Ammon's horn (tissue), 1 donor: ENCODE measurements around the gene SURF2.
"Not testable (repeated sequence)": the region's sequence is repeated elsewhere in the genome, so short reads cannot be mapped to it uniquely, and the experiment has no call there.

Experiments
- DNase-seq: peaks from one replicate; pipeline ENCODE4 v3.0.0-alpha.2; 2016; ENCODE audit warnings: low spot score

Gene SURF2

GRCh38 chr9:133356391-133357091, at the start of gene SURF2, which contains the start of gene SURF1:
Gene SURF2, plus strand, starts transcription at chr9:133356550. Its CDS starts 43 bp downstream, at chr9:133356593.
Gene SURF1, minus strand, starts transcription at chr9:133356487. Its CDS starts 34 bp downstream, at chr9:133356453.
- peak; percentile 76 for DNase-seq

GRCh38 chr9:133307301-133307700, 49.0 kb upstream of the SURF2 start:
- DNase-seq: no peak

GRCh38 chr9:133309608-133310007, 46.7 kb upstream of the SURF2 start:
- DNase-seq: no peak

DNA sequence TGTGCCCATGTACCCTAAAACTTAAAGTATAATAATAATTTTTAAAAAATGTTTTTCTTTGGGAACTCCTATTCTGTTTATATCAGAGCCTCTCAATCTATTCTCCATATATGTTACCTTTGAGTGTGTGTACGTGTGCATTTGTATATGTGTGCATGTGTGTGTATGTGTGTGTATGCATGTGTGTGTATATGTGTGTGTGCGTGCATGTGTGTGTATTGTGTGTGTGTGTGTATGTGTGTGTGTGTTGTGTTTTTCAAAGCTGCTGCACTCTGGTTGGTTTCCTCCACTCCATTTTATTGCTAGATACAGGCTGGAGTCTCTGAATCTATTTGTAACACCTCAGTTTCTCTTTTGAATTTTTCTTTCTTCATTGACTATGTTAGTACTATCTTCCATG, 40.4 kb upstream of the SURF2 start:
- no peak for DNase-seq

DNA sequence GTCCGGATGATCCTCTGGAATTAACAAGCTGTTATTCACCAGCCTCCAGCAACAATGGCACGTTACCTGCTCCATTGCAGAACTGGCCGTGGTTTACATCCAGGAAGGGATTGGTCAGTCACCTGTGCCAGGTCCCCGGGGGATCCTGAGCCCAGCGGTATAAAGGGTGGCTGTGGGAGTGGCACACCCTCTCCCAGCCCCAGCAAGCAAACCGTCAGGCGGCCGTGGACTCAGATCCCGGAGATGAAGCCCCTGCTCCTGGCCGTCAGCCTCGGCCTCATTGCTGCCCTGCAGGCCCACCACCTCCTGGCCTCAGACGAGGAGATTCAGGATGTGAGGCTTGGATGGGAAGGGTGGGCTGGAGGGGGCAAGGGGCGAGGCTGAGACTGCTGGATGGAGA, 38.8 kb upstream of the SURF2 start:
- not testable (repeated sequence) for DNase-seq

DNA sequence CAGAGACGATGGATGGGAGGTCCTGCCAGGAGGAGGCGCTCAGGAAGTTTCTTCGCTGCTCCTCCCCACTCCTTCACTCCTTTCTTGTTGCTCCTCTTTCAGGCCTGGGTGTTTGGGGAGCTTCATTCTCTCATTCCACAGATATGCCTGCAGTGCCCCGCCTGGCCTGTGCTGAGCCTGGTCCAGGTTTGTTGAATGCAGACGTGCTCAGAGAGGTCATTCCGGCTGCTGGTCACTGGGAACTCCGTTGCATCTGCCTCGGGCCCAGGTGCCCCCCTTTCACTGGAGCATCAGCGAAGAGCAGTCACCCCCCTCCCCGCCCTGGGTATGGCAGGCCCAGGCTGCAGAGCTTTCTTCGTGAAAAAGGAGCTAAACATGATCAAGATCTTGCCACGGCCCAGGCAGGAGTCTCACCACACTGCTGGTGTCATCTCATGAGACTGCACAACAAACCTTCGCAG, 35.9 kb upstream of the SURF2 start:
- no peak for DNase-seq

DNA sequence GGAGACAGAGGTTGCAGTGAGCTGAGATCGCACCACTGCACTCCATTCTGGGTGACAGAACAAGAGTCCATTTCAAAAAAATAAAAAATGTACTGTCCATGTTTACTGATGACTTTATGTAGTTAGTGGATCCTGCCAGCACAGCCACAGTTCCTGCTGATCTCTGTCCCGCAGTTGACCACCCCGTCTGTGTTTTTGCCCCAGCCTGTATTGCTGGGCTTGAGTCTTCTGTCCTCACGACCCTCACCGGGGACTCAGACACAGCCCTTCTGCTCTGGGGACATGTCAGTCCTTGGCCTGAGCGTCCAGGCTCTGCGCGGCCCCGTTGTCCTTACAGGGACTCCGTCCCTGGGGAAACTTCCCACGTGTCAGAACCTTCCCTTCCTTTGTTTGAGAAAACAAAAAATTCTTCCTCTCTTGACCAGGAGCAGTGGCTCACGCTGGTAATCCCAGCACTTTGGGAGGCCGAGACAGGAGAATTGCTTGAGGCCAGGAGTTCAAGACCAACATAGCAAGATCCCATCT, 34.9 kb upstream of the SURF2 start:
- no peak for DNase-seq

GRCh38 chr9:133322701-133323100, 33.6 kb upstream of the SURF2 start:
- DNase-seq: no peak

GRCh38 chr9:133323211-133323610, 33.1 kb upstream of the SURF2 start:
- DNase-seq: no peak

- DNase-seq: no peak
Observed at GRCh38 chr9:133323991-133324703, 32.2 kb upstream of the SURF2 start.

- not testable (repeated sequence) for DNase-seq
Observed at GRCh38 chr9:133327021-133327420, 29.3 kb upstream of the SURF2 start.

- no peak for DNase-seq
Observed at GRCh38 chr9:133327834-133328484, 28.4 kb upstream of the SURF2 start.

DNA sequence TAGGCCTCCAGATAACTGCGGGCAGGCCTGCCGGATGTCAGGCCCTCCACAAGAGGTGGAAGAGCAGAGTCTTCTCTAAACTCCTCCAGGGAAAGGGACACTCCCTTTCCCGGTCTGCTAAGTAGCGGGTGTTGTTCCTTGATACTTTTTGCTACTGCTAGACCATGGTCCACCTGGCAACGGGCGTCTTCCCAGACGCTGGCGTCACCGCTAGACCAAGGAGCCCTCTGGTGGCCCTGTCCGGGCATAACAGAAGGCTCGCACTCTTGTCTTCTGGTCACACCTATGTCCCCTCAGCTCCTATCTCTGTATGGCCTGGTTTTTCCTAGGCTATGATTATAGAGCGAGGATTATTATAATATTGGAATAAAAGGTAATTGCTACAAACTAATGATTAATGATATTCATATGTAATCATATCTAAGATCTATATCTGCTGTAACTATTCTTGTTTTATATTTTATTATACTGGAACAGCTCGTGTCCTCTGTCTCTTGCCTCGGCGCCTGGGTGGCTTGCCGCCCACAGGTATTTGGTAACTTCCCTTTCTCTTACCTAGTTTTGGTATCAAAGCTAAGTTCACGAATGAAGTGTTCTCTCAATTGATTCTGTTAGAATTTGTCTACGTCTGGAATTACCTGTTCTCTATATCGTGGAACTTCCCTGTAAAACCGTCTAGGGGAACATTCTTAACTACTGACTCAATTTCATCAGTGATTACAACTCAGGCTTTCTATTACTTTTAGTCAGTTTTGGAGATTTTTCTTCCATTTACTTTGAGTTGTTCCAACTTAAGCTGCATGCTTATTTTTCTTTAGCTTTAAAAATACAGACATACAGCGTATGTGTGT, 26.8 kb upstream of the SURF2 start:
- DNase-seq: not testable (repeated sequence)

GRCh38 chr9:133331221-133331620, 25.1 kb upstream of the SURF2 start:
- DNase-seq: no peak

GRCh38 chr9:133331641-133332380, 24.5 kb upstream of the SURF2 start:
- no peak for DNase-seq

DNA sequence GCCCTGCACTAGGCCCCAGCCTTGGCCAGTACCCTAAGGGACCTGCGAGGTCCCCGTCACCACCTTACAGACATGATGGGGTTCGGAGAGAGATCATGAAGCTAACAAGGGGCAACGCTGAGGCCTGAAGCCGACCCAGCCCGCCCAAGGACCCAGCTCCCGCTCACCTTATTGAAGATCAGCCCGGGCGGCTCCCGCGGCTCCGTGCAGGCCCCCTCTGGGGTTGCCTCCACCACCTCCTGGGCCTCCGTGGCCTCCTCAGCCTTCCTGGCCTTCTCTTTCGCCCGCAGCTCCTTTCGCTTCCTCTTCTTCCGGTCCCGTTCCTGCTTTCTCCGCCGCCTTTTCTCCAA, 24.0 kb upstream of the SURF2 start:
- DNase-seq: no peak

DNA sequence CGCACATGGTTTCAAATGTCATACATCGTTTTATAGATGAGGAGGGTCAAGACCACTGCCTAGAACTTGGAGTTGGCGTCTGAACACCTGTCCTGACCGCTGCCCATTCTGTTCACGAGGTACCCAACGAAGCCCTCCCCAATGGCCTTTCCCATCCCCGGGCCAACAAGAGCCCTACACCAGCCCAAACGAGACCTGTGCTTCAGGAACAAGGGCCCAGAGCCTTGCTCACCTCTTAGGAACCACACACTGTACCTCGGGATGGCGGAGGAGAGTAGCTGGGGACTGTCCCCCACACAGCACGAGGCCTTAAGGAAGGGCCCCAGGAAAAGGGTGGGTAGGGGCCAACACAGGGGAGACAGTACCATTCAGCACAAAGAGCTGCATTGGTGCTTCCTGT, 23.3 kb upstream of the SURF2 start:
- no peak for DNase-seq

- no peak for DNase-seq
Observed at GRCh38 chr9:133333566-133333965, 22.8 kb upstream of the SURF2 start.

DNA sequence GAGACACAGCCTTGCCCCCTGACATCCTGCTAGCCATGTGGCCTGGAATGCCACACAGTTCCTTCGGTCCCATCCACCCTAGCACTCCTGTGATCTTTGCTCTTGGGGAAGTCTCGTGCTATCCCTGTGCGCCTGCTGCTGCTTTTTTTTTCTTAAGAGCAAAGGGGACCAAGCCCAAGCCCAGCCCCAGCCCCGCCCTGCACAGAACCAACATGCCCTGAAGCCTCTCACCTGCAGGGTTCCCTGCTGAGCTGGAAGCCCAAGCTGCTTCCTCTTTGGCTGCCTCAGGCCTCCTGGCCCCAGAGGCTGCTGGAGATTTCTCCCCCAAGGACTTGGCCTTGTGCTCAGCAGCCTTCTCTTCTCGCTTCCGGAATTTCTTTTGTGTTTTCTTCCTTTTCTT, 22.2 kb upstream of the SURF2 start:
- no peak for DNase-seq

GRCh38 chr9:133334888-133335287, 21.5 kb upstream of the SURF2 start:
- DNase-seq: not testable (repeated sequence)
